BJ (cell line): Measurements from ENCODE around the gene MT3. TPM values are rescaled to one million over a fixed set of nuclear protein-coding genes. Genes with fewer than 3 reads are reported as not detected.
A peak's percentile ranks its signal among the peaks of the same experiment; 100 is the strongest.

ENCODE experiments used
- CTCF ChIA-PET: fragments of 350-600 bp; formaldehyde crosslinking; extraction: SDS; loops from one replicate; lab custom pipeline; 2021; ENCODE audit warnings: antibody characterized with exemption, inconsistent platforms; lab: Yijun Ruan, JAX
- POLR2A ChIA-PET: fragments of 300-600 bp; sonication (Branson Sonifier 250); formaldehyde crosslinking; extraction: SDS; loops from one replicate; lab custom pipeline; 2021; ENCODE audit warnings: antibody characterized with exemption; lab: Charles Lee
- DNase-seq: peaks from one replicate; pipeline ENCODE4 v3.0.0-alpha.2; 2011; ENCODE audit warnings: low read depth
- H3K27me3 ChIP-seq: 2 replicates; pipeline ENCODE4 v1.6.0; 2011; ENCODE audit warnings: low read length; ENCODE audit not compliant: control insufficient read depth, insufficient read depth
- H3K36me3 ChIP-seq: 2 replicates; pipeline ENCODE4 v1.5.1; 2011; ENCODE audit warnings: low read length; ENCODE audit not compliant: control insufficient read depth, insufficient read depth
- H3K4me3 ChIP-seq: 2 replicates; pipeline ENCODE4 v1.5.1; 2011; ENCODE audit warnings: low read depth, mild to moderate bottlenecking, control low read depth, low read length
- CTCF ChIP-seq: IDR thresholded peaks from 2 replicates; pipeline ENCODE4 v1.5.1; 2011; ENCODE audit warnings: low read depth, mild to moderate bottlenecking, control low read depth, inconsistent platforms, low read length, moderate library complexity; ENCODE audit not compliant: insufficient read depth
- polyA plus RNA-seq: library from polyadenylated mRNA; depleted of rRNA; stranded (reverse); fragments of >200 nt; gene quantifications from 2 replicates; pipeline ENCODE4 v1.2.3, GENCODE V29; 2011

The MT3 gene
- polyA plus RNA-seq, 1 experiment = not detected

- DNase-seq = no peak
- POLR2A ChIA-PET = no interaction called here
- no peak for TF ChIP-seq CTCF
- CTCF ChIA-PET = interaction anchor here (1.0 to 3.4 kb wide), 3 partner anchors 11 to 152 kb away, joined by 3 to 22 read pairs (median 3); no protein-coding TSS in a partner anchor
- H3K27me3 ChIP-seq = peaks cover 14% of the 10 kb centered on the region
- H3K4me3 ChIP-seq = no peak within 1 kb of the TSS
- H3K36me3 ChIP-seq = no peaks in the 10 kb centered on the region
These were observed 24.4 kb upstream of the MT3 start, which contains the start of gene MT4 for GRCh38 chr16:56564793-56565477. TSS of gene MT4 (plus strand) at chr16:56565073. CDS start at chr16:56565129, 56 bp downstream.

- no peak for TF ChIP-seq CTCF
- ChIA-PET POLR2A (no interaction called here), CTCF (interaction anchor here (0.6 to 1.4 kb wide), 2 partner anchors 12 to 131 kb away, joined by 3 to 4 read pairs; no protein-coding TSS in a partner anchor)
- Histone ChIP-seq H3K27me3 (peaks cover 15% of the 10 kb centered on the region), H3K36me3 (no peaks in the 10 kb centered on the region), H3K4me3 (no peak overlapping the region)
- no peak for DNase-seq
These were observed 19.4 kb upstream of the MT3 start for GRCh38 chr16:56569971-56570370.

- ChIA-PET POLR2A (no interaction called here), CTCF (no interaction called here)
- TF ChIP-seq CTCF = no peak
- H3K36me3 ChIP-seq = no peaks in the 10 kb centered on the region
- DNase-seq = no peak
- H3K4me3 ChIP-seq = no peak overlapping the region
- peaks cover 12% of the 10 kb centered on the region for H3K27me3 ChIP-seq
These were observed 17.8 kb upstream of the MT3 start for GRCh38 chr16:56571525-56571924.

GRCh38 chr16:56574625-56575024, 14.7 kb upstream of the MT3 start:
- TF ChIP-seq CTCF = no peak
- H3K27me3 ChIP-seq = peaks cover 6% of the 10 kb centered on the region
- POLR2A ChIA-PET = no interaction called here
- no peak for DNase-seq
- no peaks in the 10 kb centered on the region for H3K36me3 ChIP-seq
- CTCF ChIA-PET = interaction anchor here (0.9 to 3.6 kb wide), 2 partner anchors 29 to 127 kb away, joined by 3 to 53 read pairs; no protein-coding TSS in a partner anchor
- no peak overlapping the region for H3K4me3 ChIP-seq

- TF ChIP-seq CTCF = peak; percentile 83
- ChIA-PET POLR2A (no interaction called here), CTCF (interaction anchor here (0.6 to 3.6 kb wide), 32 partner anchors 10 to 275 kb away, joined by 3 to 53 read pairs (median 4); partner anchors contain the start of genes MT1M, MT4, NUDT21 and OGFOD1)
- H3K36me3 ChIP-seq = no peaks in the 10 kb centered on the region
- H3K4me3 ChIP-seq = no peak overlapping the region
- DNase-seq = no peak
- peaks cover 2% of the 10 kb centered on the region for H3K27me3 ChIP-seq
These were observed 12.6 kb upstream of the MT3 start for GRCh38 chr16:56576585-56577299.
